ENCODE data around the gene WIZ.

Gene WIZ

GRCh38 chr19:15417699-15418098 is 32.1 kb downstream of the WIZ start:
- Histone ChIP-seq H3K4me3 (ENCODE audit: low read depth, low read length) (peak overlapping the region; percentile 92), H3K36me3 (ENCODE audit: control insufficient read depth in 2 of 2, insufficient read depth in 1 of 2, low read length in 2 of 2) (peaks cover 13 to 34% of the 10 kb centered on the region in 2 experiments), H3K27ac (ENCODE audit: extremely low read depth, low read depth, low read length) (peak overlapping the region; percentile 98), H3K9me3 (ENCODE audit: control insufficient read depth, insufficient read depth, low read depth, low read length) (no peaks in the 10 kb centered on the region), H3K4me1 (ENCODE audit: control insufficient read depth, insufficient read depth, low read length) (peaks cover 24% of the 10 kb centered on the region)
- ChIA-PET CTCF (interaction anchor here (1.0 to 1.7 kb wide), 3 partner anchors 8 to 326 kb away, joined by 3 to 7 read pairs (median 5); no protein-coding TSS in a partner anchor), POLR2A (interaction anchor here (1.4 to 4.8 kb wide), 5 partner anchors 16 to 69 kb away, joined by 3 to 94 read pairs (median 22); partner anchors contain the start of gene AKAP8)
- TF ChIP-seq SP3 (tag by site-specific recombination; IDR thresholded peaks at IDR 0.05) (no peak), ZNF558 (tag by site-specific recombination; IDR thresholded peaks at IDR 0.05) (no peak), ZNF341 (tag by site-specific recombination; IDR thresholded peaks at IDR 0.05; ENCODE audit: low read depth) (peak; percentile 40; the same call in 1 of the 2 replicates), KLF8 (tag by site-specific recombination; IDR thresholded peaks at IDR 0.05) (no peak), MYNN (tag by site-specific recombination; IDR thresholded peaks at IDR 0.05; ENCODE audit: borderline replicate concordance) (no peak), ZNF404 (tag by site-specific recombination; IDR thresholded peaks at IDR 0.05) (no peak), ZNF513 (tag by site-specific recombination; IDR thresholded peaks at IDR 0.05) (no peak), ZNF791 (tag by site-specific recombination; IDR thresholded peaks at IDR 0.05) (no peak), YY2 (tag by site-specific recombination; IDR thresholded peaks at IDR 0.05) (no peak), ZNF426 (tag by site-specific recombination; IDR thresholded peaks at IDR 0.05) (no peak), ZNF707 (tag by site-specific recombination; IDR thresholded peaks at IDR 0.05) (no peak), ZNF433 (tag by site-specific recombination; IDR thresholded peaks at IDR 0.05; ENCODE audit: low read depth) (no peak), PRDM4 (tag by site-specific recombination; IDR thresholded peaks at IDR 0.05) (no peak), EGR2 (tag by site-specific recombination; IDR thresholded peaks at IDR 0.05; ENCODE audit: low read depth) (0 out of 2 replicates have a peak, but pooled peaks have one; percentile 36), ZNF76 (tag by site-specific recombination; IDR thresholded peaks at IDR 0.05; ENCODE audit: borderline replicate concordance, low read depth) (no peak), IKZF3 (tag by site-specific recombination; IDR thresholded peaks at IDR 0.05) (no peak), ZNF548 (tag by site-specific recombination; IDR thresholded peaks at IDR 0.05) (no peak), ZBTB49 (tag by site-specific recombination; IDR thresholded peaks at IDR 0.05; ENCODE audit: low read depth) (no peak), ZNF16 (tag by site-specific recombination; IDR thresholded peaks at IDR 0.05; ENCODE audit: low read depth) (no peak), ZNF747 (tag by site-specific recombination; IDR thresholded peaks at IDR 0.05) (no peak), ZNF391 (tag by site-specific recombination; IDR thresholded peaks at IDR 0.05; ENCODE audit: borderline replicate concordance, low read depth) (no peak), TRIM28 (IDR thresholded peaks at IDR 0.05; ENCODE audit: borderline replicate concordance, low read length) (no peak), ZFHX2 (tag by site-specific recombination; conservative IDR thresholded peaks at IDR 0.05) (peak; percentile 29), SP2 (tag by site-specific recombination; IDR thresholded peaks at IDR 0.05) (peak; percentile 30; the same call in 1 of the 2 replicates)
- TF ChIP-seq, protein P1, sequence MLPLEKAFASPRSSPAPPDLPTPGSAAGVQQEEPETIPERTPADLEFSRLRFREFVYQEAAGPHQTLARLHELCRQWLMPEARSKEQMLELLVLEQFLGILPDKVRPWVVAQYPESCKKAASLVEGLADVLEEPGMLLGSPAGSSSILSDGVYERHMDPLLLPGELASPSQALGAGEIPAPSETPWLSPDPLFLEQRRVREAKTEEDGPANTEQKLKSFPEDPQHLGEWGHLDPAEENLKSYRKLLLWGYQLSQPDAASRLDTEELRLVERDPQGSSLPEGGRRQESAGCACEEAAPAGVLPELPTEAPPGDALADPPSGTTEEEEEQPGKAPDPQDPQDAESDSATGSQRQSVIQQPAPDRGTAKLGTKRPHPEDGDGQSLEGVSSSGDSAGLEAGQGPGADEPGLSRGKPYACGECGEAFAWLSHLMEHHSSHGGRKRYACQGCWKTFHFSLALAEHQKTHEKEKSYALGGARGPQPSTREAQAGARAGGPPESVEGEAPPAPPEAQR (tag by site-specific recombination; IDR thresholded peaks at IDR 0.05): no peak
- TF ChIP-seq, protein P2, sequence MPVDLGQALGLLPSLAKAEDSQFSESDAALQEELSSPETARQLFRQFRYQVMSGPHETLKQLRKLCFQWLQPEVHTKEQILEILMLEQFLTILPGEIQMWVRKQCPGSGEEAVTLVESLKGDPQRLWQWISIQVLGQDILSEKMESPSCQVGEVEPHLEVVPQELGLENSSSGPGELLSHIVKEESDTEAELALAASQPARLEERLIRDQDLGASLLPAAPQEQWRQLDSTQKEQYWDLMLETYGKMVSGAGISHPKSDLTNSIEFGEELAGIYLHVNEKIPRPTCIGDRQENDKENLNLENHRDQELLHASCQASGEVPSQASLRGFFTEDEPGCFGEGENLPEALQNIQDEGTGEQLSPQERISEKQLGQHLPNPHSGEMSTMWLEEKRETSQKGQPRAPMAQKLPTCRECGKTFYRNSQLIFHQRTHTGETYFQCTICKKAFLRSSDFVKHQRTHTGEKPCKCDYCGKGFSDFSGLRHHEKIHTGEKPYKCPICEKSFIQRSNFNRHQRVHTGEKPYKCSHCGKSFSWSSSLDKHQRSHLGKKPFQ (tag by site-specific recombination; IDR thresholded peaks at IDR 0.05): no peak
- TF ChIP-seq, protein P3, sequence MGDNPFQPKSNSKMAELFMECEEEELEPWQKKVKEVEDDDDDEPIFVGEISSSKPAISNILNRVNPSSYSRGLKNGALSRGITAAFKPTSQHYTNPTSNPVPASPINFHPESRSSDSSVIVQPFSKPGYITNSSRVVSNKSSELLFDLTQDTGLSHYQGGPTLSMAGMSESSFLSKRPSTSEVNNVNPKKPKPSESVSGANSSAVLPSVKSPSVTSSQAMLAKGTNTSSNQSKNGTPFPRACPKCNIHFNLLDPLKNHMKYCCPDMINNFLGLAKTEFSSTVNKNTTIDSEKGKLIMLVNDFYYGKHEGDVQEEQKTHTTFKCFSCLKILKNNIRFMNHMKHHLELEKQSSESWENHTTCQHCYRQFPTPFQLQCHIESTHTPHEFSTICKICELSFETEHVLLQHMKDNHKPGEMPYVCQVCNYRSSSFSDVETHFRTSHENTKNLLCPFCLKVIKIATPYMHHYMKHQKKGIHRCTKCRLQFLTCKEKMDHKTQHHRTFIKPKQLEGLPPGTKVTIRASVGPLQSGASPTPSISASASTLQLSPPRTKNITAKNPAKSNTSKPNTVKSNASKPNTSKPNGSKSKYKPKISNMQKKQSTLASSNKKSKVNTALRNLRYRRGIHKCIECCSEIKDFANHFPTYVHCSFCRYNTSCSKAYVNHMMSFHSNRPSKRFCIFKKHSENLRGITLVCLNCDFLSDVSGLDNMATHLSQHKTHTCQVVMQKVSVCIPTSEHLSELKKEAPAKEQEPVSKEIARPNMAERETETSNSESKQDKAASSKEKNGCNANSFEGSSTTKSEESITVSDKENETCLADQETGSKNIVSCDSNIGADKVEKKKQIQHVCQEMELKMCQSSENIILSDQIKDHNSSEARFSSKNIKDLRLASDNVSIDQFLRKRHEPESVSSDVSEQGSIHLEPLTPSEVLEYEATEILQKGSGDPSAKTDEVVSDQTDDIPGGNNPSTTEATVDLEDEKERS (tag by site-specific recombination; IDR thresholded peaks at IDR 0.05): no peak

Data from HEK293 (cell line).